Skin epidermis (tissue), 12 donors: ENCODE measurements around the gene FBXO11.
A peak's percentile ranks its signal among the peaks of the same experiment; 100 is the strongest.
"Not testable (repeated sequence)": the region's sequence is repeated elsewhere in the genome, so short reads cannot be mapped to it uniquely, and the experiment has no call there.

Experiments used
- H3K27ac ChIP-seq, 21 experiments: fragments of 200-600 bp; sonication (generic) in 11 of 21; one replicate each; pipeline ENCODE4 v1.5.0; 2020; ENCODE audit warnings: mild to moderate bottlenecking in 3 of 21, inconsistent platforms in 2 of 21, moderate library complexity in 2 of 21
- H3K4me3 ChIP-seq, 7 experiments: fragments of 200-600 bp; sonication (generic) in 2 of 7; one replicate each; pipeline ENCODE4 v1.5.0; 2020; ENCODE audit warnings: inconsistent platforms in 2 of 7, mild to moderate bottlenecking in 2 of 7, moderate library complexity in 1 of 7

FBXO11 gene

GRCh38 chr2:47899915-47900816, 6.1 kb downstream of the FBXO11 start:
- no peak overlapping the region for H3K4me3 ChIP-seq
- H3K27ac ChIP-seq = peak overlapping the region in 8 of 21 experiments; percentile 3 to 62 (median 40)

- H3K4me3 ChIP-seq = no peak overlapping the region
- peak overlapping the region in 3 of 21 experiments; percentile 7 to 40 (median 24) for H3K27ac ChIP-seq
These were observed 8.2 kb downstream of the FBXO11 start for GRCh38 chr2:47897883-47898731.

- not testable (repeated sequence) for H3K4me3 ChIP-seq
- peak overlapping the region in 2 of 21 experiments; percentile 7 to 40 for H3K27ac ChIP-seq
These were observed 9.0 kb downstream of the FBXO11 start for GRCh38 chr2:47897191-47897882.

GRCh38 chr2:47896450-47896968, 9.8 kb downstream of the FBXO11 start:
- H3K27ac ChIP-seq = no peak overlapping the region
- H3K4me3 ChIP-seq = no peak overlapping the region

DNA sequence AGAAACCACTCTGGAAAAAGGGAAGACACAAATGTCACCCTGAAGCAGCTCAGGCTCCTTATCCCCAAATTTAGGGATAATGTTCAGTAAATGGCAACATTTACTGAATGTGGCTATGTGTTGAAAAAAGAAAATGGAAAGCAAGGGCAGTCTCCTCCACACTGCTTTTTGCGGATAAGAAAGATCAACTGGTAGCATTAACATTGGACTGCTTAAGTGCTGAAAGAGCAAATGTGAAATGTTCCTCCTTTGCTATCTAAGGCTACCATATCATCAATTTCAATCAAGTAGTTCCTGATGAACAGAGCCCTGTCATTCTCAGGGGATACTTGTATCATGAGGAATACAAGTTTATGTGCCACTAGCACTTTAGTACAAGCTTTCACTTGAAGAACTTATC, 12.5 kb downstream of the FBXO11 start:
- Histone ChIP-seq H3K4me3 (no peak overlapping the region), H3K27ac (no peak overlapping the region)

DNA sequence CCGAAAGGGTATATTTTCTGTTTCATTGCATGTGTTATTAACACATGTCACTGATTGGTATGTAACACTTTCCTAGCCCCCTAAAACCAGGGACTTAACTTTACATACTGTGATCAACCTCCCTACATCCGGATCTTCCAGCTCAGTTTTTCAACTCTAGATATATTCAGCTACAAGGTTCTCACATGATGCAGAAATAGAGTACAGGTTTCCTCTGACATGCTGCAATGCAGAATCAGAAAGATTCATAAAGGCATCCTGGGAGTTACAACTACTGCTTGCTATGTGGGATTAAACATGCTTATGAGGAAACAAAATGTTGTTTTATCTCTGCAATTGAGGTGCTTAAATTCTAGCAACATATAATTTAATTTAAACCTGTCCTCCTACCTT, 14.0 kb downstream of the FBXO11 start:
- Histone ChIP-seq H3K27ac (no peak overlapping the region), H3K4me3 (no peak overlapping the region)

GRCh38 chr2:47891369-47892337, 14.6 kb downstream of the FBXO11 start:
- no peak overlapping the region for H3K4me3 ChIP-seq
- H3K27ac ChIP-seq = no peak overlapping the region

GRCh38 chr2:47890711-47891368, 15.5 kb downstream of the FBXO11 start:
- no peak overlapping the region for H3K27ac ChIP-seq
- H3K4me3 ChIP-seq = no peak overlapping the region

DNA sequence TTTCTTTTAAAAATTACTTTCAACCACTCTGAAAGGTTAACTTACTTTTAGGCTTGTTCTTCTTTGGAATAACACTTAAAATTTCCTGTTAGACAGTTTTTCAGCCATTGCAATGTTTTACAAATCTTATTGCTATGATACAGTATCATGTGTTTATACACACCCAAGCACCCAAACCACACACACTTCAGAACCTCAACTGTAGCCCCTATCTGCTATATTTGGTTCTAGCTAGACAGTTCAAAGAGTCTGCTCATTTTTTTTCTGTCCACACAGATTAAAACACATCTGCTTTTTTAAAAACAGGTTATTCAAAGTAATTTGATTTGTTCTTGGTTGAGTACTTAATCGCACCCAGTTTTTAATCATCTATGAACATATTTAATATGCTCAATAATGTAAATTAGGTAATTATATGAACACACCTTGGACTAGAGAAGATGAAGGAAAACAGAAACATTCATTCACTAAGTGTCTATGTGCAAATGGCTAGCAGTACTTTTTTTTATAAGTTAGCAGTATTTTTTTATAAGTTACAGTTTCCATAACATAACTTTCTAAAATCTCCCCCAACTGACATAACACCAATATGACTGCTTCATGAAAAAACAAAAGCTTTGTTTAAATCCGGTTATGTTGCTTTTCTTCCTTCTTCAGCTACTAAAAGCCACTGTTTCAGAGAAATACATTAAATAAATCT, 17.6 kb downstream of the FBXO11 start:
- H3K27ac ChIP-seq = no peak overlapping the region
- no peak overlapping the region for H3K4me3 ChIP-seq

GRCh38 chr2:47876912-47877311, 29.4 kb downstream of the FBXO11 start:
- H3K27ac ChIP-seq = no peak overlapping the region

DNA sequence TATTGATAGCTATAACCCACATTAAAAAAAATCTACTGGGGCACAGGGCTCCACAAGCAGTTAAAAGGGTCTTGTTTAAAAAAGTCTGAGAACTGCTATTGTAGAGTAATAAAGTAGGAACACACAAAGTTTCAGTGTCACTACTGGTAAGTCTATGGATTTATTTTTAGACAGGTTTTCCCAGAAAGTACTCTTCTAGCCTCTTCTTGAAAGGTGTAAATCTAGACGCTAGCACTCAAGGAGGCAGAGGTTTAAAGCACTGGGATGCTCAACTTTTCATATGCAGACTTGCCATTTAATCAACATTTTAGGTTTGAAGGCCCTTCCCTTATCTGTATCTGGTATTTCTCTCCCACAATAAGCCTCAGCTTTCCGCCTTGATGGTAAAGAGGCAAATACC, 33.4 kb downstream of the FBXO11 start:
- no peak overlapping the region for H3K27ac ChIP-seq
- no peak overlapping the region for H3K4me3 ChIP-seq

More at GRCh38 chr2:47876912-47877311, 29.4 kb downstream of the FBXO11 start:
- no peak overlapping the region for H3K4me3 ChIP-seq

DNA sequence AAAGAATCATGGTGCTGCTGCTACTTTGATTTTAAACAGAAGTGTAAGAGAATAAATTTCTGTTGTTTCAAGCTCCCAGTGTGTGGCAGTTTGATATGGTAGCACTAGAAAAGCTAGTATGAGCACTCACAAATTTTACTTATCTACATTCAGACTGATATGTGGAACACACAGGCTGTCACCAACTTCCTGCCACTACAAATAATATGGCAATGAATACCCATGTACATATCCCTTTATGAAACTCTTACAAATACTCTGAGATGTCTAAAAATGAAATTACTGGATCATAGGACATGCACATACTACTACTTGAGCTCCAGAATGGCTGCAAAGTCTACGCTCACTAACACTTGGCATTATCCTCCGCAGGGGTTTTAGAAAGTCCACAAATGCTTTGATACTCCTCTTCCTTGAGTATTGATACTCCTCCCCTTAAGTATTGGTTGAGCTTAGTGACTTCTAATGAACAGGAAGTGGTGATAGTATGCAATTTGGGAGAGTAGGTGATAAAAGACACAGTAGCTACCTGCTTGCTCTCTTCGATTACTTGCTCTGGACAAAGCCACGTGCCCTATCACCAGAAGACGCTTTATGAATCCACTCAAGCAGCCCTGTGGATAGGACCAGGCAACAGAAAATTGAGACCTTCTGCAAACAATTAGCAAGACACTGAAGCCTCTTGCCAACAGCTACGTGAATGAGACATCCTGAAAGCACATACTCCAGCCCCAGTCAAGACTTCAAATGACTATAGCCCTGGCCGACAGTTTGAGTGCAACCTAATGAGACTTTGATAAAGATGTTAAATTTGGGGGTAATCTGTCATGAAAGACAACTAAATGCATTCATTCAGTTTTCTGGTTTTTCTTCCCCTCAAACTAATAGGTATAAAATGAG, 35.4 kb downstream of the FBXO11 start:
- Histone ChIP-seq H3K27ac (no peak overlapping the region), H3K4me3 (no peak overlapping the region)

DNA sequence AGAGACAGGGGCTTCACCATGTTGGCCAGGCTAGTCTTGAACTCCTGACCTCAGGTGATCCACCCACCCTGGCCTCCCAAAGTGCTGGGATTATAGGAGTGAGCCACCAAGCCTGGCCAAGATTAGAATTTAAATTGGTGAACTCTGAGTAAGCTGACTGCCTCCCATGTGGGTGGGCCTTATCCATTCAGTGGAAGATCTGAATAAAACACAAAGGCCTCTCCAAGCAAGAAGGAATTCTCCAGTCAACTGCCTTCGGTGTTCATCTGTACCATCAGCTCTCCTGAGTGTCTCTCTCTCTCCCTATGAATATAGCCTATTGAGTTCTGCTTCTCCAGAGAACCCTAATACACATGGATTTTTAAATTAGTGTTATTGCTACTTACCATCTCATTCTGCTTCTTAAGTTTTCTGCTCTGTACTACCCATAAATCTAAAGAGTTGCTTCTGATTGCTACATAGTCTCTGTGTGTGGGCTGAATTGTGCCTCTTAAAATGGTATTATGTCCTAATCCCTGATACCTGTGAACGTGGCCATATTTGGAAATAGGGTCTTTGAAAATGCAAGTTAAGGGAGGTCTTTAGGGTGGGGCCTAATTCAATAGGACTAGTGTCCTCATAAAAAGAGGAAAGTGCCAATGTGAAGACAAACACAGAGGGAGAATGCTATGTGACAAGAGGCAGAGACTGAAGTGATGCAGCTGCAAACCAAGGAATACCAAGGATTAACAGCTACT, 36.3 kb downstream of the FBXO11 start:
- no peak overlapping the region for H3K27ac ChIP-seq

GRCh38 chr2:47868611-47869352, 37.5 kb downstream of the FBXO11 start:
- H3K27ac ChIP-seq = peak overlapping the region in 2 of 21 experiments; percentile 10 to 12

More for the DNA sequence above, 36.3 kb downstream of the FBXO11 start:
- H3K4me3 ChIP-seq = no peak overlapping the region

DNA sequence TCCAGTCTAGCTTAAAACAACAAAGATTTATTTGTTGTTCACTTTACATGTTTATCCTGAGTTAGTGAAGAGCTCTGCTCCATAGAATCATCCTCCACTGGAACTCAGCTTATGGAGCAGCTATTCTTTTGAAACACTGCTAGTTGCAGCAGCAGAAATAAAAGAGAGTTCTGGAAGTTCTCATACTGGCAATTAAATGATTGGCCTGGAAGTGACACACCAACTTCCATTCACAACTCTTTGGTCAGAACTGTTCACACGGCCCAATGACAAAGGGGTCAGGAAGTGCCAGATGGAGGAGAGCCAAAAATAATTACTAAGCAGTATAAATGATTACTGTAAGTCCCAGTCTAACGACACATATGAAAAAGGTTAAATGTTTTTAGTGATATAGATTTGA, 39.1 kb downstream of the FBXO11 start:
- H3K4me3 ChIP-seq = no peak overlapping the region

More at GRCh38 chr2:47868611-47869352, 37.5 kb downstream of the FBXO11 start:
- no peak overlapping the region for H3K4me3 ChIP-seq

More for the DNA sequence above, 39.1 kb downstream of the FBXO11 start:
- H3K27ac ChIP-seq = peak overlapping the region in 4 of 21 experiments; percentile 7 to 43 (median 30)
